H1 (cell line): Measurements from ENCODE around the gene EVI2B. TPM values are rescaled to one million over a fixed set of nuclear protein-coding genes. Genes with fewer than 3 reads are reported as not detected.

Experiments
- CTCF ChIA-PET: fragments of 300-600 bp; sonication (Branson Sonifier 250); formaldehyde crosslinking; loops from one replicate; lab custom pipeline; 2021; ENCODE audit not compliant: partially characterized antibody; lab: Charles Lee
- POLR2A ChIA-PET: fragments of 300-600 bp; sonication (Branson Sonifier 250); formaldehyde crosslinking; loops from one replicate; lab custom pipeline; 2021; ENCODE audit warnings: inconsistent platforms; ENCODE audit not compliant: partially characterized antibody; lab: Charles Lee
- DNase-seq, 2 experiments: peaks; one replicate each; pipeline versions ENCODE4 v3.0.0 to v3.0.0-alpha.2; 2010 to 2022; ENCODE audit warnings: low spot score in 2 of 2, low read depth in 1 of 2, mixed read lengths in 1 of 2
- FAIRE-seq: peaks from 2 replicates; lab custom pipeline; 2011; peaks lifted over from hg19 to GRCh38; lab: Jason Lieb, UNC
- H2AFZ ChIP-seq: 2 replicates; pipeline ENCODE4 v1.8.1; 2012; ENCODE audit warnings: low read length, inconsistent platforms
- H2AK5ac ChIP-seq: 2 replicates; pipeline ENCODE4 v1.6.1; 2013; ENCODE audit warnings: low read depth, low read length
- H2BK120ac ChIP-seq: replicated peaks from 2 replicates; pipeline ENCODE3; 2013; ENCODE audit warnings: low read depth, low read length, inconsistent platforms
- H2BK12ac ChIP-seq: 2 replicates; pipeline ENCODE4 v1.6.1; 2013; ENCODE audit warnings: low read depth, low read length
- H2BK15ac ChIP-seq: 2 replicates; pipeline ENCODE4 v1.6.1; 2013; ENCODE audit warnings: low read length
- H2BK20ac ChIP-seq: 2 replicates; pipeline ENCODE4 v1.6.1; 2013; ENCODE audit warnings: low read length
- H2BK5ac ChIP-seq: 2 replicates; pipeline ENCODE4 v1.6.1; 2013; ENCODE audit warnings: low read depth, low read length
- H3K14ac ChIP-seq: 2 replicates; pipeline ENCODE4 v1.6.1; 2013; ENCODE audit warnings: inconsistent platforms; ENCODE audit not compliant: insufficient read length
- H3K18ac ChIP-seq: 2 replicates; pipeline ENCODE4 v1.6.1; 2013; ENCODE audit warnings: low read length; ENCODE audit errors: extremely low read depth
- H3K23ac ChIP-seq: 2 replicates; pipeline ENCODE4 v1.6.1; 2013; ENCODE audit warnings: inconsistent platforms; ENCODE audit not compliant: insufficient read length
- H3K23me2 ChIP-seq: 2 replicates; pipeline ENCODE4 v1.6.1; 2013; ENCODE audit warnings: low read depth, low read length
- H3K27ac ChIP-seq: 2 replicates; pipeline ENCODE4 v1.6.1; 2011; ENCODE audit warnings: low read depth, low read length, inconsistent platforms
- H3K27me3 ChIP-seq, 4 experiments: replicated peaks in 1 of 4; 1 replicate in 1 of 4; 2 replicates in 3 of 4; pipeline versions ENCODE4 v1.6.1 to v1.8.1; 2011 to 2013; ENCODE audit warnings: low read length in 3 of 4, mild to moderate bottlenecking in 3 of 4, inconsistent platforms in 2 of 4, mixed read lengths in 2 of 4, moderate library complexity in 1 of 4; ENCODE audit not compliant: control insufficient read depth in 3 of 4, insufficient read depth in 3 of 4; ENCODE audit errors: extremely low read depth in 1 of 4
- H3K36me3 ChIP-seq, 4 experiments: 2 replicates each; pipeline versions ENCODE4 v1.6.1 to v1.8.1; 2011 to 2013; ENCODE audit warnings: mild to moderate bottlenecking in 4 of 4, low read length in 3 of 4, moderate library complexity in 2 of 4, control low read depth in 1 of 4, inconsistent platforms in 1 of 4; ENCODE audit not compliant: insufficient read depth in 4 of 4, control insufficient read depth in 2 of 4
- H3K4ac ChIP-seq: replicated peaks from 2 replicates; pipeline ENCODE3; 2013; ENCODE audit warnings: low read length, low read depth, mixed read lengths, inconsistent platforms; ENCODE audit not compliant: insufficient read length
- H3K4me1 ChIP-seq, 4 experiments: replicated peaks in 1 of 4; 1 replicate in 1 of 4; 2 replicates in 3 of 4; pipeline versions ENCODE4 v1.6.1 to v1.8.1; 2011 to 2013; ENCODE audit warnings: low read length in 3 of 4, inconsistent platforms in 2 of 4, mixed read lengths in 1 of 4; ENCODE audit not compliant: insufficient read depth in 4 of 4, control insufficient read depth in 3 of 4
- H3K4me2 ChIP-seq, 2 experiments: 2 replicates each; pipeline versions ENCODE4 v1.6.1 to v1.8.1; 2011 to 2013; ENCODE audit warnings: low read depth in 2 of 2, low read length in 2 of 2, control low read depth in 1 of 2, inconsistent platforms in 1 of 2, mild to moderate bottlenecking in 1 of 2; ENCODE audit not compliant: insufficient read depth in 1 of 2
- H3K4me3 ChIP-seq, 4 experiments: fragments of 200-600, 300-600 bp in 1 of 4; sonication (generic), shearing (Covaris generic), sonication (Bioruptor Twin) in 1 of 4; 2 replicates each; pipeline versions ENCODE4 v1.5.1 to v1.8.1; 2011 to 2016; ENCODE audit warnings: low read length in 4 of 4, low read depth in 3 of 4, control low read depth in 2 of 4, inconsistent platforms in 2 of 4, mild to moderate bottlenecking in 2 of 4, mixed read lengths in 1 of 4, moderate library complexity in 1 of 4; ENCODE audit not compliant: insufficient read depth in 2 of 4; ENCODE audit errors: extremely low read depth in 1 of 4
- H3K56ac ChIP-seq: replicated peaks from 2 replicates; pipeline ENCODE3; 2013; ENCODE audit warnings: low read depth, mild to moderate bottlenecking, mixed read lengths, low read length, inconsistent platforms; ENCODE audit not compliant: insufficient read length
- H3K79me1 ChIP-seq: 2 replicates; pipeline ENCODE4 v1.6.1; 2013; ENCODE audit warnings: low read depth, low read length, control low read depth
- H3K79me2 ChIP-seq, 2 experiments: 2 replicates each; pipeline versions ENCODE4 v1.6.1 to v1.8.1; 2012 to 2013; ENCODE audit warnings: low read length in 2 of 2, mild to moderate bottlenecking in 2 of 2, inconsistent platforms in 1 of 2; ENCODE audit not compliant: insufficient read depth in 2 of 2, control insufficient read depth in 1 of 2
- H3K9ac ChIP-seq, 4 experiments: replicated peaks in 1 of 4; 1 replicate in 1 of 4; 2 replicates in 3 of 4; pipeline versions ENCODE4 v1.6.1 to v1.8.1; 2011 to 2013; ENCODE audit warnings: low read depth in 3 of 4, low read length in 3 of 4, control low read depth in 2 of 4, mild to moderate bottlenecking in 2 of 4, moderate library complexity in 2 of 4, inconsistent platforms in 1 of 4; ENCODE audit errors: extremely low read depth in 1 of 4
- H3K9me3 ChIP-seq, 2 experiments: 2 replicates each; pipeline versions ENCODE4 v1.6.1 to v1.8.1; 2012 to 2013; ENCODE audit warnings: mild to moderate bottlenecking in 2 of 2, moderate library complexity in 2 of 2, control low read depth in 1 of 2, inconsistent platforms in 1 of 2, low read depth in 1 of 2, low read length in 1 of 2, mixed read lengths in 1 of 2; ENCODE audit not compliant: insufficient read depth in 2 of 2
- H4K20me1 ChIP-seq, 2 experiments: replicated peaks in 1 of 2; 2 replicates each; pipeline versions ENCODE3 to v1.8.1; 2011 to 2013; ENCODE audit warnings: inconsistent platforms in 2 of 2, low read length in 2 of 2, mild to moderate bottlenecking in 1 of 2; ENCODE audit not compliant: insufficient read depth in 2 of 2, control insufficient read depth in 1 of 2
- H4K5ac ChIP-seq: 2 replicates; pipeline ENCODE4 v1.6.1; 2013; ENCODE audit warnings: low read length, low read depth, mixed read lengths, inconsistent platforms; ENCODE audit not compliant: insufficient read length
- H4K8ac ChIP-seq: 2 replicates; pipeline ENCODE4 v1.8.0; 2013; ENCODE audit warnings: mild to moderate bottlenecking, moderate library complexity, low read length, inconsistent platforms; ENCODE audit not compliant: insufficient read depth; ENCODE audit errors: extremely low read depth
- H4K91ac ChIP-seq: replicated peaks from 2 replicates; pipeline ENCODE3; 2013; ENCODE audit warnings: low read length, mixed read lengths, inconsistent platforms; ENCODE audit not compliant: insufficient read length
- BACH1 ChIP-seq: IDR thresholded peaks from 2 replicates; pipeline ENCODE4 v1.6.1; 2012; ENCODE audit warnings: low read length, improper control_type of control experiment
- CHD2 ChIP-seq: IDR thresholded peaks from 2 replicates; pipeline ENCODE4 v1.6.1; 2012; ENCODE audit warnings: low read length, improper control_type of control experiment
- KDM4A ChIP-seq: IDR thresholded peaks from one replicate; pipeline ENCODE4 v1.7.1; 2012; ENCODE audit warnings: low read depth, mild to moderate bottlenecking, moderate library complexity, low read length, inconsistent platforms; ENCODE audit not compliant: severe bottlenecking
- KDM5A ChIP-seq: fragments of 200-600 bp; IDR thresholded peaks from 2 replicates; pipeline ENCODE4 v1.7.1; 2012; ENCODE audit warnings: mild to moderate bottlenecking, low read length, inconsistent platforms, mixed read lengths
- WGBS, 2 experiments: shearing (Covaris generic) in 1 of 2; methylation state at CpG; one replicate each; pipeline versions ENCODE4 v1.1.6 to v1.1.7; 2013 to 2015; ENCODE audit warnings: low lambda C conversion rate in 2 of 2, mixed read lengths in 2 of 2, inconsistent platforms in 1 of 2, low coverage in 1 of 2, missing lambda C conversion rate in 1 of 2; ENCODE audit not compliant: insufficient replicate concordance in 2 of 2, insufficient coverage in 1 of 2, insufficient read length in 1 of 2; ENCODE audit errors: extremely low coverage in 1 of 2, missing lambda C conversion rate in 1 of 2; 5-methylcytosine and 5-hydroxymethylcytosine counted together
- polyA plus RNA-seq, 7 experiments: library from polyadenylated mRNA; depleted of rRNA in 3 of 7; stranded (reverse) in 5 of 7; unstranded in 2 of 7; fragments of >200 nt in 5 of 7; fragments of 200-250 nt in 2 of 7; gene quantifications; 1 replicate in 5 of 7; 2 replicates in 1 of 7; 4 replicates in 1 of 7; pipeline versions ENCODE4 v1.2.1 to v1.2.3, GENCODE V29; 2011 to 2013; ENCODE audit warnings: missing spikeins in 2 of 7, mixed read lengths in 2 of 7
- total RNA-seq: library from RNA; stranded (reverse); fragmentation: NEBNext Ultra II Directional; extraction: Animal tissue kit (Norgen Biotek cat#: 25700); gene quantifications from 2 replicates; pipeline ENCODE4 v1.2.1, GENCODE V29; 2021

EVI2B gene
- total and polyA plus RNA-seq, 2 of the 8 experiments (the other 6 are each of a cell fraction or from before 2014, with no cell fraction given): not detected

GRCh38 chr17:31320241-31320640, 6.4 kb upstream of the EVI2B start:
- no peaks in the 10 kb centered on the region for H3K36me3 ChIP-seq
- no peak overlapping the region for H3K18ac ChIP-seq
- H4K8ac ChIP-seq: no peak overlapping the region
- no peak overlapping the region for H2AK5ac ChIP-seq
- H4K91ac ChIP-seq: no peak overlapping the region
- H2BK15ac ChIP-seq: no peak overlapping the region
- H3K79me2 ChIP-seq: no peaks in the 10 kb centered on the region
- H3K79me1 ChIP-seq: no peaks in the 10 kb centered on the region
- H3K27me3 ChIP-seq: no peaks in the 10 kb centered on the region
- FAIRE-seq: no peak
- H3K4me3 ChIP-seq: no peak overlapping the region
- no peak overlapping the region for H4K5ac ChIP-seq
- H3K4me1 ChIP-seq: 0 out of 7 replicates have a peak, but pooled peaks cover 0 to 4% (median 0%) of the 10 kb centered on the region in 4 experiments
- no peak overlapping the region for H3K27ac ChIP-seq
- H4K20me1 ChIP-seq: no peaks in the 10 kb centered on the region
- no peaks in the 10 kb centered on the region for H3K9me3 ChIP-seq
- ChIA-PET POLR2A (interaction anchor here (0.6 kb wide), 1 partner anchor 40 kb away, joined by 3 read pairs; no protein-coding TSS in a partner anchor), CTCF (no interaction called here)
- H2AFZ ChIP-seq: no peak overlapping the region
- no peak for DNase-seq
- no peaks in the 10 kb centered on the region for H3K23me2 ChIP-seq
- WGBS, 2 experiments: 91% methylated on average over 2 of the region's 2 CpGs; no CpG with 5 or more reads in 1 of the 2 experiments
- H3K4ac ChIP-seq: no peak overlapping the region
- H2BK120ac ChIP-seq: no peak overlapping the region
- H3K23ac ChIP-seq: no peak overlapping the region
- no peak overlapping the region for H2BK12ac ChIP-seq
- no peak overlapping the region for H2BK5ac ChIP-seq
- no peak overlapping the region for H3K4me2 ChIP-seq
- no peak overlapping the region for H3K9ac ChIP-seq
- no peak overlapping the region for H3K14ac ChIP-seq
- no peak for TF ChIP-seq CHD2
- no peak for TF ChIP-seq BACH1
- no peak for TF ChIP-seq KDM5A
- no peak for TF ChIP-seq KDM4A
- H3K56ac ChIP-seq: no peak overlapping the region
- H2BK20ac ChIP-seq: no peak overlapping the region
